Natural killer cell (primary cell): ENCODE measurements around the gene STK40. TPM values are rescaled to one million over a fixed set of nuclear protein-coding genes. Genes with fewer than 3 reads are reported as not detected.

Experiments used
- total RNA-seq, 4 donors: library from RNA; stranded (reverse); fragments of 120-200 nt in 1 of 4; gene quantifications; one replicate each; pipeline versions ENCODE4 v1.2.3 to v1.2.4, GENCODE V29; 2013 to 2022

Gene STK40
- total RNA-seq, 3 donors from 2014 or later (not counting 1 experiment from before 2014, with no cell fraction given) = 55.9 to 65.3 (median 59.8) TPM

Other genes starting within 250 kb of the STK40 start
- 10 to 100 TPM; 28.0 to 34.7 (median 34.3) TPM for gene TRAPPC3, start 236.4 kb downstream of the STK40 start, total RNA-seq
- 100 to 1,000 TPM; 213 to 232 (median 230) TPM for gene MAP7D1, start 229.8 kb downstream of the STK40 start, total RNA-seq
- gene THRAP3, start 161.5 kb downstream of the STK40 start, total RNA-seq = 100 to 1,000 TPM in 1 of 3 donors, 10 to 100 TPM in 2; 88.6 to 110 (median 97.4) TPM
- gene SH3D21, start 79.6 kb downstream of the STK40 start, total RNA-seq = 1 to 10 TPM; 1.9 to 2.6 (median 2.5) TPM
- 1 to 10 TPM; 4.0 to 8.0 (median 4.9) TPM for gene EVA1B, start 62.3 kb downstream of the STK40 start, total RNA-seq
- gene LSM10, start 12.0 kb upstream of the STK40 start, total RNA-seq = 10 to 100 TPM; 25.2 to 30.4 (median 26.6) TPM
- gene OSCP1, start 64.5 kb upstream of the STK40 start, total RNA-seq = 1 to 10 TPM in 1 of 3 donors, not detected in 2; 2.3 TPM
- 10 to 100 TPM; 28.2 to 38.2 (median 32.0) TPM for gene MRPS15, start 78.5 kb upstream of the STK40 start, total RNA-seq
- gene CSF3R, start 97.0 kb upstream of the STK40 start, total RNA-seq = 10 to 100 TPM in 2 of 3 donors, 1 to 10 TPM in 1; 5.7 to 74.9 (median 11.7) TPM